GM18873 (cell line): ENCODE data around the gene TBX10.

Experiments
- ATAC-seq: cut with Tn5 transposase; IDR thresholded peaks from one replicate; pipeline ENCODE4 v1.9.1; 2021; ENCODE audit warnings: mild to moderate bottlenecking, moderate library complexity, moderate number of reproducible peaks; ENCODE audit not compliant: unreplicated experiment, low FRiP score

Gene TBX10

GRCh38 chr11:67617243-67617953 lies 22.2 kb downstream of the TBX10 start:
- no peak for ATAC-seq

GRCh38 chr11:67616431-67617242 lies 22.9 kb downstream of the TBX10 start:
- no peak for ATAC-seq

DNA sequence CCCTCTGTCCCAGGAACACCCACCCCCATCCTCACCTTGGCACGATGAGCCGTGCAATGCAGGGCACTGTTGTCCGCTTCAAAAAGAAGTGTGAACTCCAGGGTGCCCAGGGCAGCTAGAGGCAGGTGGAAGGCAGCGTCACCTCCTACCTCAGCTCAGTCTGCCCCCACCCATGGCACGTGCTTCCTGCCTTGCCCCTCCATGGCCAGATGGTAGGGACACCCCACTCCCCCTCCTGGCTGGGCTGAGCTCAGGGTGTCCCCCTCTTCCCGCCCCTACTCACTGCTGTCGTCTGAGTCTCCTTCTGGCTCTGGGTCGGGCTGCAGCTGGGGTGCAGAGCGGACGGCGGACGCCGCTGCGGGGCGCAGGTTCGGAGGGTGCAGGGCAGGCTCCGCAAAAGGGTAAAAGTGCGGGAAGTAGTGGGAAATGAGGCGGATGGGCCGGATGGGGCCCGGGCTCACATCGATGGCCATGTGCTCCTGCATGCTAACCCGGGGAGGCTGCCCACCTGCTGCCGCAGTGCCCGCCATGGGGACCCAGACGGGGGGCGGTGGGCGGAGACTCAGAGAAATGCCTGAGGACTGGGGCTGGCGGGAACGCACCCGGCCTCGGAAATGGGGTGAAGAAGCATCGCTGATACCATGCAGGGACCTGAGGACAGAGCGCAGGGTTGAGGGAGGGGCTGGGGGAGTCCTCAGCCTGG lies 23.7 kb downstream of the TBX10 start:
- no peak for ATAC-seq

- no peak for ATAC-seq
These were observed 24.5 kb downstream of the TBX10 start for GRCh38 chr11:67614730-67615714.

- ATAC-seq = peak; percentile 60
These were observed 25.4 kb downstream of the TBX10 start for GRCh38 chr11:67613960-67614715.

DNA sequence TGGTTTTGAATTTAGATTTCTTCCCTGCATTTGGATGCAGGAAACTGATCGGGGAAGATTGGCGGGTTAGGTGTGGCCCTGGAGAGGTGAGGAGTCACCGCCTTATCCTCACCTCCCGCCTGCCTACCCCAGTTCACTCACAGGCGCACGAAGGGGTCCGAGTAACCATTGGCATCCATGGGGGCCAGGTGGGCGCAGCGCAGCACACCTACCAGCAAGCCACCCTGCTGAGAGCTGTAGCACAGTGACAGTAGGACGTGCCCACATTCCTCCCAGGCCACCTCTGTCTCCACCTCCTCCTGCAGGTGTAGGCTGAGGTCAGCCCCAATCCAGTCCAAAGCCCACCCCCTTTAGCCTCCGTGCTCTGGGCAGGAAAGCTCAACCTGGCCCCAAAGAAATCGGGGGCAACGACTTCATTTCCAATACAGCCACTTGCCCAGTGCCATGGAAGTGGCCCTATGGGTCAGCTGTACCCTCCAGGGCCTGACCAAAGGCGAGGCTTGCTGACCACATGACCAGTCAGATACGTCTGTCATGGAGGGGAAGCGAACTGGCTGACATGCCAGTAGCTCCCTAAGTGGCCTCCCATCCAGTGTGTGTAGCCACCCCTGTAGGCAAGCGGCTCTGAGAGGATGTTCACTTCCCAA lies 26.1 kb downstream of the TBX10 start:
- ATAC-seq = no peak

- ATAC-seq = no peak
These were observed 26.8 kb downstream of the TBX10 start for GRCh38 chr11:67612751-67613150.

- no peak for ATAC-seq
These were observed 27.6 kb downstream of the TBX10 start for GRCh38 chr11:67611704-67612587.

- ATAC-seq = no peak
These were observed 28.4 kb downstream of the TBX10 start for GRCh38 chr11:67611165-67611564.

DNA sequence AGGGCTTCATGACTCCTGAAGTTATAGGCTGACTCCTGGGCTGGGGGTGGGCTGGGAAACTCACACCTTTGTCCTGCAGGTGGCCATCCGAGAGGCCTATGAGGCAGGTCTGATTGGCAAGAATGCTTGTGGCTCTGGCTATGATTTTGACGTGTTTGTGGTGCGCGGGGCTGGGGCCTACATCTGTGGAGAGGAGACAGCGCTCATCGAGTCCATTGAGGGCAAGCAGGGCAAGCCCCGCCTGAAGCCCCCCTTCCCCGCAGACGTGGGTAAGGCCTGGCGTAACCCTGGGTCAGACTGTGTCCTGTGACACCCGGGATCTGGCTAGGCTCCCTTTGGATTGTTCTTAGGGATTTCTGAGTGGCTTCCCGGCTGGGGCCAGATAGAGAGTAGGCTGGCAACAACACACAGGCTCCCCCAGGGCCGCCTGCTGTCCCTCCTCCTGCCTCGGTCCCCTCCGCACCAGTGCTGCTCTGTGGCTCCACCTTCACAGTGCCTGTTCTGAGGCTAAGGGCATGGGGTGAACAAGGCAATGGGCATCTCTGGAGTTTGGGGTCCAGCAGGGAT lies 29.2 kb downstream of the TBX10 start:
- no peak for ATAC-seq

- ATAC-seq = no peak
These were observed 30.2 kb downstream of the TBX10 start for GRCh38 chr11:67609316-67609715.

DNA sequence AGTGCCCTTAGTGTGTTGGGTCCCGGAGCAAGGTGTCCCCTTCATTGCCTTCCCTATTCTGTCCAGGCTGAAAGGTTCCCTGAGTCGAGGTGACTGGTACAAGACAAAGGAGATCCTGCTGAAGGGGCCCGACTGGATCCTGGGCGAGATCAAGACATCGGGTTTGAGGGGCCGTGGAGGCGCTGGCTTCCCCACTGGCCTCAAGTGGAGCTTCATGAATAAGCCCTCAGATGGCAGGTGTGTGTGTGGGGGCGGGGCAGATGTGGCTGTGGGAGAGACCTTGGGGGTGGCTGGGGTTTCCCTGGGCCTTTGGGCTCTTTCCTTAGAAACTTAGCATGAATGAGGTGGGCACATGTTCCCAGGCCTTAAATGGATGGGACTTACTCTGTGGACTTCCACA lies 31.1 kb downstream of the TBX10 start:
- ATAC-seq = no peak

- ATAC-seq = no peak
These were observed 32.1 kb downstream of the TBX10 start for GRCh38 chr11:67607507-67607906.

DNA sequence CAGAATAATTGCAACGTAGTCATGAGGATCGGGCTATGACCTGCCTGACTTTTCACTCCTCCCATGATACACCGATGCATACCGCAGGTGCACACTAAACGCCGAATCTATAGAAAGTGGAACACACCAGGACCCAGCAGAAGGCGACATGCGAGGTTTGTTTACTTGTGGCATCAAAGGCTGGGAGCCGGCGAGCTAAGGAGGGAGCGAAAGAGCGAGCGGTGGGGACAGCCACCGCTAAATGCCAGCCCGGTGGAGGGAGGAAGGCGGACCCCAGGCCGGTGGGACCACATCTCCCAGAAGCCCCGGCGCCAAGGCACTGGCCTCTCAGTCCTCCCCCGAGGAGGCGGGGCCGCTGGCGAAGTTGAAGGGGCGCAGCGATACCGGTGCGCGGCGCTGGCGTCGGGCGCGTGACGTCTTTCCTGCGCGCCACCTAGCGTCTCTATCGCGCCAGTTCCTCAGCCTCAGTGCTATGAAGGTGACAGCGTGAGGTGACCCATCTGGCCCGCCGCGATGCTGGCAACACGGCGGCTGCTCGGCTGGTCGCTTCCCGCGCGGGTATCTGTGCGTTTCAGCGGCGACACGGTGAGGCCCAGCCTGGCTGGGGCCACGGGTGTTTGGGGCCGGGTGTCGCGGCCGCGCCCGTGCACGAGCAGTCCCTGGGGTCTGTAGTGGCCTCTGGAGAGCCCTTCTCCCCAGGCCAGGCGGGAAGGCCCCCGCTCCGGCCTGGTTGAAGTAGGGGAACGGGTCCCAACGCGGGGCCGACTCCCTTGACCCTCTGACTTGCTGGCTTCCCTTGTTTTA lies 32.9 kb downstream of the TBX10 start, which contains the start of gene NDUFV1:
Gene NDUFV1 (plus strand): TSS at position 445 of the 804 bp plus-strand sequence. CDS start 69 bp downstream, at position 514.
- ATAC-seq = peak; percentile 81

- no peak for ATAC-seq
These were observed 33.5 kb downstream of the TBX10 start for GRCh38 chr11:67606093-67606491.

- ATAC-seq = no peak
These were observed 34.1 kb downstream of the TBX10 start for GRCh38 chr11:67605231-67606011.
